Esophagus muscularis mucosa (tissue), 4 donors: Measurements from ENCODE around the gene ABHD18. TPM values are rescaled to one million over a fixed set of nuclear protein-coding genes. Genes with fewer than 3 reads are reported as not detected.

Source experiments
- DNase-seq: peaks from one replicate; pipeline ENCODE4 v3.0.0-alpha.2; 2017; ENCODE audit errors: extremely low spot score
- H3K27ac ChIP-seq, 4 donors: fragments of 200-600 bp; sonication (generic); replicated peaks in 1 of 4; 1 replicate in 3 of 4; 2 replicates in 1 of 4; pipeline ENCODE4 v1.5.1; 2016 to 2019; ENCODE audit warnings: mild to moderate bottlenecking in 1 of 4
- H3K27me3 ChIP-seq, 4 donors: fragments of 200-600 bp; sonication (generic); one replicate each; pipeline versions ENCODE4 v1.5.1 to v1.6.0; 2016 to 2019
- H3K36me3 ChIP-seq, 4 donors: fragments of 200-600 bp; sonication (generic); one replicate each; pipeline ENCODE4 v1.5.1; 2016 to 2019
- H3K4me1 ChIP-seq, 4 donors: fragments of 200-600 bp; sonication (generic); one replicate each; pipeline ENCODE4 v1.5.1; 2016 to 2019
- H3K4me3 ChIP-seq, 4 donors: fragments of 200-600 bp; sonication (generic); 1 replicate in 2 of 4; 2 replicates in 2 of 4; pipeline ENCODE4 v1.5.1; 2016 to 2019; ENCODE audit warnings: mild to moderate bottlenecking in 4 of 4, moderate library complexity in 1 of 4
- H3K9me3 ChIP-seq, 4 donors: fragments of 200-600 bp; sonication (generic); 1 replicate in 3 of 4; 2 replicates in 1 of 4; pipeline ENCODE4 v1.5.1; 2016 to 2019
- EP300 ChIP-seq: sonication (generic); formaldehyde crosslinking; IDR thresholded peaks from one replicate; pipeline ENCODE4 v1.6.1; 2017; ENCODE audit warnings: antibody characterized with exemption
- POLR2A ChIP-seq: fragments of 450-650 bp; IDR thresholded peaks from one replicate; pipeline ENCODE4 v1.6.1; 2017; ENCODE audit warnings: antibody characterized with exemption, moderate library complexity, mild to moderate bottlenecking, low read depth
- POLR2AphosphoS5 ChIP-seq, 2 donors: sonication (generic); formaldehyde crosslinking; IDR thresholded peaks; one replicate each; pipeline ENCODE4 v1.6.1; 2017; ENCODE audit warnings: antibody characterized with exemption in 2 of 2
- WGBS: methylation state at CpG from one replicate; pipeline ENCODE4 v1.1.5; 2018; 5-methylcytosine and 5-hydroxymethylcytosine counted together
- intact Hi-C: fragments of 100-400 bp; cut with DNase I; formaldehyde crosslinking; loops from one replicate; pipeline ENCODE4 v1.15.1; 2023
- total RNA-seq, 4 donors: library from RNA; depleted of rRNA; stranded (reverse); fragments of >200 nt; gene quantifications; one replicate each; pipeline versions ENCODE4 v1.1.0 to v1.2.1, GENCODE V29; 2016
- TF ChIP-seq, protein P1 (sequence below), 3 experiments: fragments of 200-600 bp in 2 of 3; fragments of 450-650 bp in 1 of 3; sonication (generic) in 2 of 3; IDR thresholded peaks; one replicate each; pipeline ENCODE4 v1.5.1; 2017 to 2019; ENCODE audit warnings: antibody characterized with exemption in 3 of 3, mild to moderate bottlenecking in 2 of 3, moderate library complexity in 1 of 3

Gene ABHD18
- total RNA-seq, 4 donors from 2014 or later: 4.7 to 10.0 (median 7.1) TPM

DNA sequence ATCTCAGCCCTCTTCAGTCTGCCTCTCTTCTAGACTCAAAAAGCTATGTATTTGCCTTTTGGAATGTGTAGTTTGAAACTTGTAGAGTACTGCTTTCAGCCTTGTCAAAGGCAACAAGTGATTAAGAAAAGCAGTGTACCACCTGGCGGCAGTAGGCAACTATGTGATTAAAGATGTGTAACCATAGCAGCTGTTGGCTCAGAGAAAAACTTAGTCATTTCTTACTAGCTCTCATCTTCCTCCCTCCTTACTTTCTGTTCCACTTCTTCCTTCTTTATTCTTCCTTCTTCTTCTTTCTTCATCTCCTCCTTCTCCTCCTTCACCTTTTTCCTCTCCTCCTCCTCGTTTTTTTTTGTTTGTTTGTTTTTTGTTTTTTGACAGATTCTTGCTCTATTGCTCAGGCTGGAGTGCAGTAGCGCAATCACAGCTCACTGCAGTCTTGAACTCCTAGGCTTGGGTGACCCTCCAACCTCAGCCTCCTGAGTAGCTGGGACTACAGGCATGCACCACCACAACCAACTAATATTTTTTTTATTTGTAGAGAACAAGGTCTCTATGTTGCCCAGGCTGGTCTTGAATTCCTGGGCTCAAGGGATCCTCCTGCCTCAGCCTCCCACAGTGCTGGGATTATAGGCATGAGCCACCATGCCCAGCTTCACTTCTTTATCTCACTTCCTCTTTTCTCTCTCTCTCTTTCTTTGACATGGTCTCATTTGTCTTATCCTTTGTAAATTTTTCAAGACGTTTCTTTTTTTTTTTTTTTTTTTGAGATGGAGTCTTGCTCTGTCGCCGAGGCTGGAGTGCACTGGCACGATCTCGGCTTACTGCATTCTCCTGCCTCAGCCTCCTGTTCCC is 32.6 kb downstream of the ABHD18 start:
- intact Hi-C loops: no loop called here
- DNase-seq: no peak
- Histone ChIP-seq H3K4me3 (no peak overlapping the region), H3K27ac (no peak overlapping the region), H3K36me3 (peaks cover 0 to 30% (median 7%) of the 10 kb centered on the region in 4 donors), H3K27me3 (no peaks in the 10 kb centered on the region), H3K9me3 (peaks cover 0 to 12% (median 2%) of the 10 kb centered on the region in 4 donors), H3K4me1 (no peaks in the 10 kb centered on the region)
- no peak for TF ChIP-seq POLR2AphosphoS5 (IDR thresholded peaks at IDR 0.05)
- TF ChIP-seq, protein P1, sequence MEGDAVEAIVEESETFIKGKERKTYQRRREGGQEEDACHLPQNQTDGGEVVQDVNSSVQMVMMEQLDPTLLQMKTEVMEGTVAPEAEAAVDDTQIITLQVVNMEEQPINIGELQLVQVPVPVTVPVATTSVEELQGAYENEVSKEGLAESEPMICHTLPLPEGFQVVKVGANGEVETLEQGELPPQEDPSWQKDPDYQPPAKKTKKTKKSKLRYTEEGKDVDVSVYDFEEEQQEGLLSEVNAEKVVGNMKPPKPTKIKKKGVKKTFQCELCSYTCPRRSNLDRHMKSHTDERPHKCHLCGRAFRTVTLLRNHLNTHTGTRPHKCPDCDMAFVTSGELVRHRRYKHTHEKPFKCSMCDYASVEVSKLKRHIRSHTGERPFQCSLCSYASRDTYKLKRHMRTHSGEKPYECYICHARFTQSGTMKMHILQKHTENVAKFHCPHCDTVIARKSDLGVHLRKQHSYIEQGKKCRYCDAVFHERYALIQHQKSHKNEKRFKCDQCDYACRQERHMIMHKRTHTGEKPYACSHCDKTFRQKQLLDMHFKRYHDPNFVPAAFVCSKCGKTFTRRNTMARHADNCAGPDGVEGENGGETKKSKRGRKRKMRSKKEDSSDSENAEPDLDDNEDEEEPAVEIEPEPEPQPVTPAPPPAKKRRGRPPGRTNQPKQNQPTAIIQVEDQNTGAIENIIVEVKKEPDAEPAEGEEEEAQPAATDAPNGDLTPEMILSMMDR (IDR thresholded peaks at IDR 0.05): peak in 2 of 3 experiments; percentile 13 to 25
- WGBS: 82% methylated on average over 8 of the region's 8 CpGs

DNA sequence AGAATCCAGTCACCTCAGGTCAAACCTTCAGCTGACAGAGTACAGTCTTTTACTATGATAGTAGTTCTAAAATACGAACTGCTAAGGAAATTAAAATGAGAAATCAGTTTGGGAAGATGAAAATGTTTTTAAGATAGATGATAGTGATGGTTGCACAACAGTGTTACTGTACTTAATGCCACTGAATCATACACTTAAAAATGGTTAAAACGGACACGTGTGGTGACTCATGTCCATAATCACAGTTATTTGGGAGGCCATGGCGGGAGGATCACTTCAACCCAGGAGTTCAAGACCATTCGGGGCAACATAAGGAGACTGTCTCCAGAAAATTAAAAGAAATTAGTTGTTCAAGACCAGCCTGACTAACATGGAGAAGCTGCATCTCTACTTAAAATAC is 41.4 kb downstream of the ABHD18 start:
- WGBS: 90% methylated on average over 5 of the region's 5 CpGs
- Histone ChIP-seq H3K4me3 (no peak overlapping the region), H3K27me3 (no peaks in the 10 kb centered on the region), H3K9me3 (no peaks in the 10 kb centered on the region), H3K27ac (no peak overlapping the region), H3K36me3 (peaks cover 0 to 39% (median 16%) of the 10 kb centered on the region in 4 donors), H3K4me1 (no peaks in the 10 kb centered on the region)
- intact Hi-C loops: no loop called here
- no peak for DNase-seq
- TF ChIP-seq POLR2AphosphoS5 (IDR thresholded peaks at IDR 0.05) (no peak), EP300 (no peak), POLR2A (no peak)
- TF ChIP-seq, protein P1 (IDR thresholded peaks at IDR 0.05): no peak

DNA sequence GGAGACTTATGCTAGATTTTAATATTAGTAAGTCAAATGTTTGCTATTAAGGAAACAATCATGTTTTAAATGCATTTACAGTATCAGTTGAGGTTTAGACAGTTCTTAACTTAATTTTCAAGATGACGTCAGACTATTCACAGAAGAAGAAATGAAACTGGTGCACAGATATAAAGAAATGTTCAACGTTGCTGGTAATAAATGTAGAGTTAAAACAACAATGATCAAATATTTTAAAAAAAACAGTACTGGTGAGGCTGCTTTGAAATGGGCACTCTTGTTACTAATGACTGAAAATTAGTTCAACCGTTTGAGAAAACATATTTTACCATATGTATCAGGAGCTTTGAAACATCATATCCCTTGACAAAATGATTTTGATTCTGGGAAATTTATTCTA is 44.2 kb downstream of the ABHD18 start:
- Histone ChIP-seq H3K36me3 (peaks cover 0 to 41% (median 21%) of the 10 kb centered on the region in 4 donors), H3K4me1 (no peaks in the 10 kb centered on the region), H3K4me3 (no peak overlapping the region), H3K27ac (no peak overlapping the region), H3K9me3 (no peaks in the 10 kb centered on the region), H3K27me3 (no peaks in the 10 kb centered on the region)
- WGBS: 74% methylated on average over 3 of the region's 3 CpGs
- intact Hi-C loops: no loop called here
- DNase-seq: no peak
- TF ChIP-seq POLR2AphosphoS5 (IDR thresholded peaks at IDR 0.05): no peak
- TF ChIP-seq EP300: no peak

DNA sequence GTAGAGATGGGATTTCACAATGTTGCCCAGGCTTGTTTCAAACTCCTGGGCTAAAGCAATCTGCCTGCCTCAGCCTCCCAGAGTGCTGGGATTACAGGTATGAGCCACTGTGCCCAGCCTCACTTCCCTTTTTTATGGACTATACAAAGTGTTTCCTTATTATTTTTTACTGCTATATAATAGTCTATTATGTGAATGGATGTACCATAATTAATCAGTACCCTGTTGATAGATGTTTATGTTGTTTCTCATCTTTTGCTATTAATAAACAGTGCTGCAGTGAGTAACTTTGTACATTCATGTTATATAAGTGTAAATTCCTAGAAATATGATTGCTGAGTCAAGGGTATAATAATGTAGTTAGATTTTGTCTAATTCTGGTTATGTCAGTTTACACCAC is 60.1 kb downstream of the ABHD18 start:
- Histone ChIP-seq H3K4me3 (no peak overlapping the region), H3K27ac (no peak overlapping the region), H3K27me3 (no peaks in the 10 kb centered on the region), H3K9me3 (no peaks in the 10 kb centered on the region), H3K4me1 (no peaks in the 10 kb centered on the region), H3K36me3 (peaks cover 26 to 96% (median 63%) of the 10 kb centered on the region in 4 donors)
- intact Hi-C loops: no loop called here
- no peak for TF ChIP-seq EP300
- no peak for TF ChIP-seq POLR2AphosphoS5 (IDR thresholded peaks at IDR 0.05)
- TF ChIP-seq, protein P1 (IDR thresholded peaks at IDR 0.05): no peak
- TF ChIP-seq POLR2A: no peak
- no peak for DNase-seq

DNA sequence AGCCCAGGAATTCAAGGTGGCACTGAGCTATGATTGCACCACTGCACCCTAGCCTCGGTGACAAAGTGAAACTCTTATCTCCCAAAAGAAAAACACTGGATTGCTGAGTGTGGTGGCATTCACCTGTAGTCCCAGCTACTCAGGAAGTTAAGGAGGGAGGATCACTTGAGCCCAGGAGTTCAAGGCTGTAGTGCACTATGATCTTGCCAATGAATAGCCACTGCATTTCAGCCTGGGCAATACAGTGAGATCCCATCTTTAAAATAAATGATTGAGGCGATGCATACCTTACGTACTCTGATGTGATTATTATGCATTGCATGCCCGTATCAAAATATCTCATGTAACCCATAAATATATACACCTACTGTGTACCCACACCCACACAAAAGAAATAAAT is 64.7 kb downstream of the ABHD18 start:
- no peak for DNase-seq
- Histone ChIP-seq H3K36me3 (peaks cover 17 to 80% (median 43%) of the 10 kb centered on the region in 4 donors), H3K9me3 (no peaks in the 10 kb centered on the region), H3K27ac (no peak overlapping the region), H3K27me3 (no peaks in the 10 kb centered on the region), H3K4me3 (no peak overlapping the region), H3K4me1 (no peaks in the 10 kb centered on the region)
- intact Hi-C loops: no loop called here
- WGBS: 93% methylated on average over 4 of the region's 4 CpGs
- TF ChIP-seq POLR2AphosphoS5 (IDR thresholded peaks at IDR 0.05) (no peak), POLR2A (no peak), EP300 (no peak)
- TF ChIP-seq, protein P1 (IDR thresholded peaks at IDR 0.05): no peak
